ENCODE data around the gene PTPRE. TPM values are rescaled to one million over a fixed set of nuclear protein-coding genes. Genes with fewer than 3 reads are reported as not detected.
A peak's percentile ranks its signal among the peaks of the same experiment; 100 is the strongest.
"Not testable (repeated sequence)": the region's sequence is repeated elsewhere in the genome, so short reads cannot be mapped to it uniquely, and the experiment has no call there.

Gene PTPRE
- total RNA-seq, 6 experiments from 2014 or later = 2.3 to 9.2 (median 2.7) TPM

- peak overlapping the region in 1 of 3 donors; percentile 6 for H3K27ac ChIP-seq
- intact Hi-C loops (cut with DNase I) = no loop called here
These were observed 82.6 kb downstream of the PTPRE start for GRCh38 chr10:127989481-127990012.

GRCh38 chr10:127990132-127990788 lies 83.4 kb downstream of the PTPRE start:
- intact Hi-C loops (cut with DNase I); H3K4me1 ChIP-seq; H3K36me3 ChIP-seq; H3K4me3 ChIP-seq; H3K27me3 ChIP-seq; DNase-seq; H3K27ac ChIP-seq; H3K9me3 ChIP-seq: not testable (repeated sequence)
- WGBS (ENCODE audit: insufficient coverage, low coverage, low lambda C conversion rate, missing lambda C conversion rate) = 38% methylated on average over 5 of the region's 9 CpGs
- peak in 1 of 4 donors; percentile 18 for ATAC-seq

More at GRCh38 chr10:127989481-127990012, 82.6 kb downstream of the PTPRE start:
- Histone ChIP-seq H3K36me3 (no peaks in the 10 kb centered on the region), H3K4me3 (no peak overlapping the region), H3K27me3 (no peaks in the 10 kb centered on the region), H3K9me3 (no peaks in the 10 kb centered on the region), H3K4me1 (peaks cover 0 to 9% (median 0%) of the 10 kb centered on the region in 4 donors)
- WGBS (ENCODE audit: insufficient coverage, low coverage, low lambda C conversion rate, missing lambda C conversion rate) = 14% methylated on average over 8 of the region's 8 CpGs
- DNase-seq (no peak), ATAC-seq (peak; percentile 28 to 61 (median 51))
- TF ChIP-seq CTCF (IDR thresholded peaks at IDR 0.05) (no peak), POLR2A (IDR thresholded peaks at IDR 0.05) (no peak)

- no peaks in the 10 kb centered on the region for H3K27me3 ChIP-seq
- peaks cover 0 to 9% (median 0%) of the 10 kb centered on the region in 4 donors for H3K4me1 ChIP-seq
- no peaks in the 10 kb centered on the region for H3K36me3 ChIP-seq
- peak overlapping the region in 2 of 3 donors; percentile 5 to 12 for H3K27ac ChIP-seq
- no peak for DNase-seq
- intact Hi-C loops (cut with DNase I) = no loop called here
- WGBS (ENCODE audit: insufficient coverage, low coverage, low lambda C conversion rate, missing lambda C conversion rate) = 47% methylated on average over 15 of the region's 15 CpGs
- no peak for TF ChIP-seq CTCF (IDR thresholded peaks at IDR 0.05)
- no peak for TF ChIP-seq POLR2A (IDR thresholded peaks at IDR 0.05)
- no peak overlapping the region for H3K4me3 ChIP-seq
- H3K9me3 ChIP-seq = no peaks in the 10 kb centered on the region
- peak in 3 of 4 donors; percentile 15 to 64 (median 51) for ATAC-seq
These were observed 84.1 kb downstream of the PTPRE start for GRCh38 chr10:127990846-127991542.

GRCh38 chr10:127991543-127992255 lies 84.8 kb downstream of the PTPRE start:
- 67% methylated on average over 7 of the region's 8 CpGs for WGBS (ENCODE audit: insufficient coverage, low coverage, low lambda C conversion rate, missing lambda C conversion rate)
- Histone ChIP-seq H3K36me3 (no peaks in the 10 kb centered on the region), H3K27ac (peak overlapping the region in 1 of 3 donors; percentile 12), H3K27me3 (no peaks in the 10 kb centered on the region), H3K4me3 (no peak overlapping the region), H3K4me1 (peaks cover 0 to 9% (median 0%) of the 10 kb centered on the region in 4 donors), H3K9me3 (no peaks in the 10 kb centered on the region)
- DNase-seq (no peak), ATAC-seq (no peak)
- TF ChIP-seq POLR2A (IDR thresholded peaks at IDR 0.05) = no peak
- TF ChIP-seq CTCF (IDR thresholded peaks at IDR 0.05) = no peak
- intact Hi-C loops (cut with DNase I) = no loop called here

Data from right lobe of liver (tissue), 6 donors.